HK-2 (cell line): ENCODE measurements around the gene TMEM238.
"Not testable (repeated sequence)": the region's sequence is repeated elsewhere in the genome, so short reads cannot be mapped to it uniquely, and the experiment has no call there.

ENCODE experiments used
- DNase-seq: peaks from one replicate; pipeline ENCODE4 v3.0.0-alpha.2; 2018; ENCODE audit not compliant: unreplicated experiment

Gene TMEM238

DNA sequence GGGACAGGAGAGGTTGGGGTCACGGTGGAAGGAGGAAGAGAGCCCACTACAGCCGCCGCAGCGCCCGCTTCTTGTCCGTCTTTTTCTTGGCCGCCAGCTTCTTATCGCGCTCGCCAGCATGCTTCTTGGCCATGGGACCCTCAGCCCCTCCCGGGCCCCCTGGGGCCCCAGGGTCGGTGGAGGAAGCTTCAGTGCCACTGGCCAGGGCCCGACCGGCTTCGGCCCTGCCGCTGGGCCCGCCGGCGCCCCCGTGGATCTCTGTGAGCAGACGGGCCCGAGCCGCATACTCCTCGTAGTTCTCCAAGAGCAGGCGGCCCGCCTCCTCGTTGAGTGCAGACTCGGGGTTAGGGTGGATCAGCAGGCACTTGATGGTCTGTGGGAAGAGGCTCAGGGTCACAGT is 17.3 kb upstream of the TMEM238 start:
- DNase-seq, result not testable (repeated sequence)

GRCh38 chr19:55400281-55401087 is 16.4 kb upstream of the TMEM238 start:
- DNase-seq, result no peak

GRCh38 chr19:55398200-55398925 is 14.3 kb upstream of the TMEM238 start:
- no peak for DNase-seq

DNA sequence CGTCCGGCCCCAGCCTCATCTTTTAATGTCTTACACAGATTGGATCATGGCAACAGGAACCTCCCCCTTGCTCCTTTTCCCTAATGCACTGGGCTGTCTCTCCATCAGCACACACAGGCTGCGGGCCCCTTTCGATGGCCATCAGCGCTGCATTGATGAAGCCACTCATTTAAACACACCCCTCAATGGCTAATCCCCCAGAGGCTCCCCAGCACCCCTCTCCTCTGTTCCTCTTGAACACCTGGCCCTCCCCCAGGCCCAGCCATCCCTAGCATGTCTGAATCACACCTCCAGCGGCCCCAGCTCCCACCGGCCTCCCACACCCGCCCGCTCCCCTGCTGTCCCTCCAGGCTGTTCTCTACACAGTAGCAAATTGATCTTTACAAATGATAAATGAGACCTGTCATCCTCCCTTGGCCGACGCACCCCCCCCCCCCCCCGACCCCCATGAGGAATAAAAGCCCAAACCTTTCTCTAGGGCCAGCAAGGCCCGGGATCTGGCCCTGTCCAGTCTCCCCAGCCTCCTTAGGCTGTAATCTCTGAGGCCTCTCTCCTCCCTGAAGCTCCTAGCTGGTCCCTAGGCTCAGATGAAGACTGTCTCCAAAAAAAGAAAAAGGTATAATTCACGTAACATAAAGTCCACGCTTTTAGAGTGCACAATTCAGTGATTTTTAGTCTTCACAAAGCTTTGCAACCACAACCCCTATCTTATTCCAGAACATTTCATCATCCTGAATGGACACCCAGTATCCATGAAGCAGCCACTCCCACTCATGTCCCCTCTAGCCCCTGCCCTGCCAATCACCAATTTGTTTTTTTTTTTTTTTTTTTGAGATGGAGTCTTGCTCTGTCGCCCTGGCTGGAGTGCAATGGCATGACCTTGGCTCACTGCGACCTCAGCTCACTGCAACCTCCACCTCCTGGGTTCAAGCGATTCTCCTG is 9.0 kb upstream of the TMEM238 start:
- no peak for DNase-seq

DNA sequence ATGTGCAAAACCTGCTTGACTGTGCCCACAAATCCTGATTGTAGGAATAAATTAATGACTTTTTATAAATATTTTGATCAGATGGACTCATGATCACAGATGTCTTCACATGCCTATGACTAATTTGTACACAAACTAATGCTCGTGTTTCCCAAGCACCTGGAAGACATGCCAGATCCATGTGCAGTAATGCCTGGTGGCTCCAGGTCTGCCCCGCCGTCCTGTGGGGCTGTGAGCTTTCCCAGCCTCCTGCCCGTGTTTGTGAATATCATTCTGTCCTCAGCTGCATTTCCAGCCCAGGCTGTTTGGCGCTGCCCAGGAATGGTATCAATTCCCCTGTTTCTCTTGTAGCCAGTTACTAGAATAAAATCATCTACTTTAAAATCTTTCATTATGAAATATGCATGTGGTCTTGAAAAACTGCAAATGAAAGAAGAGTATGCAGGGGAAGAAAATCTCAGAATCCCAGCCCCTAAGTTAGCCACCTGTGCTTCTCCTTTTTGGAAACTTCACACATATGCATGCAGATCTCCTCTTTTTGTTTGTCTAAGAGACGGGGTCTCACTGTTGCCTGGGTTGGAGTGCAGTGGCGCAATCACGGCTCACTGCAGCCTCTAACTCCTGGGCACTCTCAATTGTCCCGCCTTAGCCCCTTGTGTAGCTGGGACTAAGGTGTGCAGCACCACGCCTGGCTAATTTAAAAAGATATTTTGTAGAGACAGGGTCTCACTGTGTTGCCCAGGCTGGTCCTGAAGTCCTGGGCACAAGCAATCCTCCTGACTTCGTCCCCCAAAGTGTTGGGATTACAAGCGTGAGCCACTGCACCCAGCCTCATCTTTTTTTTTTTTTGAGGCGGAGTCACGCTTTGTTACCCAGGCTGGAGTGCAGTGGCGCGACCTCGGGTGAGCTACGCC is 7.9 kb upstream of the TMEM238 start:
- no peak for DNase-seq

DNA sequence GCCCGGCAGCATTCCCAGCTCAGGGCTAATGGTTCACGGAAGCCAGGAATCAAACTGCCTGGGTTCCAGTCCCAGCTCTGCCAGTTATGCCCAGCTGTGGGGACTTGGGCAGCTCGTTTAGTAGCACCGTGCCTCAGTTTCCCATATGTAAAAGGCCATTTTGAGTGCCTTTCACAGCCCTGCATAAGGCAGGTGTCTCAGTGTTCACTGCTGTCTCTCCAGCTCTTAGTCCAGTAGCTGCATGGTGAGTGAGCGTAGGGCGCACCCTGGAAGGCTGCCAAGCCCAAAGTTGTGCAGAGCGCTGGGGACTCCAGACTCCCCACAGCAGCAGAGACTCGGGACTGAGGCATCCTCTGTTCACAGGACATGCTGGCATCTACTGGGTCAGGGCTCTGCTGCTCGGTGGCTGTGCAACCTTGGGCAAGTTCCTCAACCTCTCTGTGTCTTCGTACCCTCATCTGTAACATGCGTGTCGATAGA is 7.1 kb upstream of the TMEM238 start:
- no peak for DNase-seq

- DNase-seq, result no peak
These were observed 6.4 kb upstream of the TMEM238 start for GRCh38 chr19:55390461-55390880.

GRCh38 chr19:55389386-55390317 is 5.6 kb upstream of the TMEM238 start:
- no peak for DNase-seq

DNA sequence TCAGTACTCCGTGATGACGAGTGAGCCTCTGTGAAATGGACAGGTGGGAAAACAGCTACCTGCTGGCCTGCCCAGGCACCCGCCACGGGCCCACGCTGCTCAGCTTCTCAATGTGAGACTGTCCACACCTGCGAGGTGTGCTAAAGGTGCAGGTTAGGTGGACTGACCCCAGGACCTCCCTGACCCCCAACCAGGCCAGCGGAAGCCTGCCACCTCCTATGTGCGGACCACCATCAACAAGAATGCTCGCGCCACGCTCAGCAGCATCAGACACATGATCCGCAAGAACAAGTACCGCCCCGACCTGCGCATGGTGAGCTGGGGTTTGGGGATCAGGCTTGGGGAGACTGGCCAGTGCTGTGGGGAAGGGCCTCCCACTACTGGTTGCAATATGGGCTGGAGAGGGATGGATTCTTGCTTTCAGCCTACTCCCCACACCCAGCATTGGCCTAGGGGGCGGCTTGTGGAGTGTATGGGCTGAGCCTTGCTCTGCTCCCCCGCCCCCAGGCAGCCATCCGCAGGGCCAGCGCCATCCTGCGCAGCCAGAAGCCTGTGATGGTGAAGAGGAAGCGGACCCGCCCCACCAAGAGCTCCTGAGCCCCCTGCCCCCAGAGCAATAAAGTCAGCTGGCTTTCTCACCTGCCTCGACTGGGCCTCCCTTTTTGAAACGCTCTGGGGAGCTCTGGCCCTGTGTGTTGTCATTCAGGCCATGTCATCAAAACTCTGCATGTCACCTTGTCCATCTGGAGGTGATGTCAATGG is 3.8 kb upstream of the TMEM238 start:
- no peak for DNase-seq

- DNase-seq, result peak; percentile 74
These were observed 2.4 kb upstream of the TMEM238 start for GRCh38 chr19:55386493-55386971.

- DNase-seq, result peak; percentile 100
These were observed 1.8 kb upstream of the TMEM238 start, which contains the start of gene RPL28 for GRCh38 chr19:55385724-55386492. Gene RPL28 (plus strand): TSS chr19:55385932. CDS start chr19:55386358, 426 bp downstream.

GRCh38 chr19:55384920-55385723 is 1.0 kb upstream of the TMEM238 start:
- peak; percentile 97 for DNase-seq

GRCh38 chr19:55383279-55384130 is 587 bp downstream of the TMEM238 start:
- DNase-seq, result peak; percentile 78

DNA sequence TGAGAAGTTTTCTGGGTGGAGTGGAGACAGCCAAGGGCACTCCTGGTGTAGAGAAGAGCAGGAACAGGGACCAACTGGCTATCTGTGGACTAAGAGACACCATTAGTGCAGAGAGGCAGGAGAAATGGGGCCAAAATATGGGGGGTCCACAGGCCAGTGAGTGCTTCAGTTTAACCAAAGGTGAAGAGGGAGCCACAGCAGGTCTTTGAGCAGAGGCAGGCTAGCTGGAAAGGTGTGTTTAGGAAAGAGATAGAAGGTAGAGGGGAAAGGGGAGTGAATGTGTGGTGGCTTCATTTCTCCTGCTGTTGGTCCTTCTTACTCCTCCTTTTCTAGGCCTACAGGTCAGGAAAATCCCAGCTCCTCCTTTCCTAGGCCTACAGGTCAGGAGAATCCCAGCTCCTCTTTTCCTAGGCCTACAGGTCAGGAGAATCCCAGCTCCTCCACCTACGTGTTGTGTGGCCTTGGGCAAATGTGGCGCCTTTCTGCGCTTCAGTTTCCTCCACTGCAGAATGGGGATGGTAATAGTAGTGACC is 1.5 kb downstream of the TMEM238 start:
- DNase-seq, result no peak

DNA sequence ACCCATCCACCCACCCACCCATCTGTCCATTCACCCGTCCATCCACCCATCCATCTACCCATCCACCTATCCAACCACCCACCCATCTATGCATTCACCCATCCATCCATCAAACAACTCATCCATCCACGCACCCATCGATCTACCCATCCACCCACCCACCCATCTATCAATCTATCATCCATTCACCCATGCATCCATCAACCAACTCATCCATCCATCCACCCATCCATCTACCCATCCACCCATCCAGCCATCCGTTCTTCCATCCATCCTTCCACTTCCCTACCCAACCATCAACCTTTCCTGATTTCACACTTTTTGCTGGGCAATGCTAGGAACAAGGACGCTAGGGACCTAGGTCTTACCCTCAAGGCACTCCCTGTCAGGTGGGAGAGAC is 2.1 kb downstream of the TMEM238 start:
- DNase-seq, result no peak

- no peak for DNase-seq
These were observed 4.9 kb downstream of the TMEM238 start for GRCh38 chr19:55379174-55379573.
